ENCODE measurements around the gene OR2AT4. TPM values are rescaled to one million over a fixed set of nuclear protein-coding genes. Genes with fewer than 3 reads are reported as not detected.

The OR2AT4 gene
- total and polyA plus RNA-seq, 2 of the 8 experiments (the other 6 are each of a cell fraction or from before 2014, with no cell fraction given) = not detected

DNA sequence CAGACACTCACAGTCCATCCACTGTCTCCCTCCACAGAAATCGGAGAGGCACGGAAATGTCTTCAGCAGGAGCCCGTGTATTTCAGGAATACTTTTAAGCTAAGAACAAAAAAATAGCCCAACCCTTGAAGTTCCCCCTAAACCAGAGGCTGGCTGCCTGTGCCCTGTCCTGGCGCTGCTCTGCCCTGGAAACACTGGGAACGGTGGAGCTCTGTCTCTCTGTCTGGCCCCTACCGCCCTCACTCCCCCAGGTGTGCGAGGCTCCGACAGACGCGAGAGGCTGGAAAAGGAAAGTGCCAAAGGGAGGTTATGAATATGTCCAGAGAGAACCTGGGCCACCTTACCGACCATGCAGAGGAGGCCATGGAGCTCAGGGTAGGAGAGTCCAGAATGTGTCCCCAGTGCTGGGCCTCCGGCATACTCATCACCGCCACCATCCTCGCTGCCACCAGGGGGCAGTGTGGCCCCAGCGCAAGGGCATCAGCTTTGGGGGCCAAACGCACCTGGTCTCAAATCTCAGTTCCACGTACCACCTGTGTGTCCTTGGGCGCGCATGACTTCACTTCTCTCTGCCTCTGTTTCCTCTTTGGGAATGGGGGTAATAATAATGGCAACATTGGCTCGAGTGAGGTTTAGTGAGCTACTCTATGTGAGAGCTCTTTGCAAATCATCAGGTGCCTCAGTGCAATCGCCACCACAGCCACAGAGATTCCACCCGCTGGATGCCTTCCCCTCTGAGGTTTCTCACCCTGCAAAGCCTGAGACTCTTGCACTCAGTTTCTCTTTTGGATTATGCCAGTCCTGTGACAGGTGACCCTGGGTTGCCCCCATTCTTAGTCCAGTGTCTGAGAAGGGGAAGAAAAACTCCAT lies 43.8 kb upstream of the OR2AT4 start (continued):
- TF ChIP-seq EP300 (IDR thresholded peaks at IDR 0.05; ENCODE audit: borderline replicate concordance in 1 of 2, low read depth in 2 of 2, low read length in 2 of 2) (no peak), POLR2A (IDR thresholded peaks at IDR 0.05; ENCODE audit: control extremely low read depth in 1 of 2, low read depth in 2 of 2, low read length in 2 of 2) (no peak), SAP30 (IDR thresholded peaks at IDR 0.05; ENCODE audit: insufficient read depth, insufficient replicate concordance, low read length) (no peak), BRCA1 (IDR thresholded peaks at IDR 0.05; ENCODE audit: low read depth, low read length) (no peak), EGR1 (IDR thresholded peaks at IDR 0.05; ENCODE audit: borderline replicate concordance, low read depth, low read length) (no peak)
